Activated T-cell treated with anti-CD3 and anti-CD28 coated beads, Interleukin-2, amount 50 U/mL, for 1 hour (primary cell): ENCODE measurements around the gene PPP2R5E.
"Not testable (repeated sequence)": the region's sequence is repeated elsewhere in the genome, so short reads cannot be mapped to it uniquely, and the experiment has no call there.

ENCODE experiments used
- DNase-seq: peaks from one replicate; pipeline ENCODE4 v3.0.0-alpha.2; 2020

PPP2R5E gene

GRCh38 chr14:63543000-63543825, at the start of gene PPP2R5E:
Gene PPP2R5E (minus strand): TSS chr14:63543377. CDS start chr14:63539685, 3,692 bp downstream.
- peak; percentile 95 for DNase-seq

GRCh38 chr14:63583046-63583445, 39.9 kb upstream of the PPP2R5E start:
- DNase-seq = not testable (repeated sequence)

- DNase-seq = no peak
Measured at GRCh38 chr14:63581491-63581890, 38.3 kb upstream of the PPP2R5E start.

GRCh38 chr14:63578300-63578699, 35.1 kb upstream of the PPP2R5E start:
- DNase-seq = no peak

- no peak for DNase-seq
Measured at GRCh38 chr14:63573581-63573980, 30.4 kb upstream of the PPP2R5E start.

- no peak for DNase-seq
Measured at GRCh38 chr14:63565448-63565847, 22.3 kb upstream of the PPP2R5E start.

GRCh38 chr14:63564318-63564717, 21.1 kb upstream of the PPP2R5E start:
- DNase-seq = no peak

GRCh38 chr14:63563370-63564026, 20.3 kb upstream of the PPP2R5E start:
- no peak for DNase-seq

GRCh38 chr14:63562405-63562804, 19.2 kb upstream of the PPP2R5E start:
- DNase-seq = no peak

- DNase-seq = no peak
Measured at GRCh38 chr14:63555572-63555971, 12.4 kb upstream of the PPP2R5E start.

GRCh38 chr14:63551332-63551731, 8.2 kb upstream of the PPP2R5E start:
- DNase-seq = no peak

GRCh38 chr14:63547798-63548335, 4.7 kb upstream of the PPP2R5E start:
- no peak for DNase-seq

GRCh38 chr14:63545431-63545830, 2.3 kb upstream of the PPP2R5E start:
- no peak for DNase-seq

- no peak for DNase-seq
Measured at GRCh38 chr14:63544591-63545299, 1.6 kb upstream of the PPP2R5E start.

GRCh38 chr14:63543826-63544406, 739 bp upstream of the PPP2R5E start:
- DNase-seq = no peak

GRCh38 chr14:63542231-63542999, 762 bp downstream of the PPP2R5E start:
- no peak for DNase-seq

GRCh38 chr14:63535918-63536317, 7.3 kb downstream of the PPP2R5E start:
- DNase-seq = no peak

GRCh38 chr14:63533474-63533873, 9.7 kb downstream of the PPP2R5E start:
- DNase-seq = no peak

- no peak for DNase-seq
Measured at GRCh38 chr14:63524537-63525155, 18.5 kb downstream of the PPP2R5E start.

GRCh38 chr14:63523735-63524426, 19.3 kb downstream of the PPP2R5E start:
- no peak for DNase-seq

GRCh38 chr14:63522511-63522910, 20.7 kb downstream of the PPP2R5E start:
- DNase-seq = not testable (repeated sequence)
